ENCODE data around the gene FBLN1.

FBLN1 gene

DNA sequence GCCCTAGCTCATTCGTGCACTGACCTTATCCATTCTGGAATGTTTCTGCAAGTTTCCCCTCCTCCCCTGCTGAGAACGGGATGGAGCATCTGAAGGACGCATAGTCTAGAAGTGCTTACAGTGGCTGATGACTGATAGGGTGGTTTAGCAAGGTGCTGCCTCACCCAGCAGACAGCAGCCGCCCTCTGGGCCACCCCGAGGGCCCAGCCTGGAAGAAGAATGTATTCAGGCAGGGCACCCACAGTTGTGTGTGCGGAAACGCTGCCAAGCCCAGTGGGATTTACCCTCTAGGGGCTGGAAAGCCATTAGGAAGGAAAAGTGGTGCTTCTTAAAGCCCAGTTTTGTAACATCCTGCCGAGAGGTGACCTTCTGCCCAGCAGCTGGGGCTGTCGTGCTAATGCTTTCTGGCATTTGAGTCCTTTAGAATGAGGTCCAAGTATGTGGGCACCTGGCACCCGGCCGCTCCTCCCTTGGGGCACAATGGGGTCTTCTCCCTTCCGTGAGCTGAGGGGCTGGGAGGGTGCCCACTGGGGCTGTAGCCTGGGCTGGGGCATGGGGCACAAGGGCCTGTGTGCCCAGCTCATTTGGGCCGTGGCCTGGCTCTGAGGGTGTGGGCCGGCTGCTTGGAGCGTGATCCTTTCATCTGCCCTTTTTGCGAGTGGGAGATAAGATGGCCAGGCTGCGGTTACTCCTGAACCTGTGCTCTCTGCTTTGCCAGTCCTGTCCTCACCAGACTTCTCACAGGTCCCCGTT, 14.4 kb downstream of the FBLN1 start:
- H3K4me2 ChIP-seq (ENCODE audit: low read length): no peak overlapping the region
- H3K4me3 ChIP-seq (ENCODE audit: low read depth, low read length, poor library complexity, severe bottlenecking): no peak overlapping the region
- H3K4me1 ChIP-seq (ENCODE audit: insufficient read depth, low read length, severe bottlenecking): no peaks in the 10 kb centered on the region
- no peaks in the 10 kb centered on the region for H3K36me3 ChIP-seq (ENCODE audit: insufficient read depth, low read length)
- H3K9ac ChIP-seq (ENCODE audit: low read length): no peak overlapping the region
- H3F3A ChIP-seq (ENCODE audit: insufficient read depth, low read length): no peaks in the 10 kb centered on the region
- H3K27ac ChIP-seq (ENCODE audit: low read depth, low read length, poor library complexity, severe bottlenecking): no peak overlapping the region
- no peaks in the 10 kb centered on the region for H4K20me1 ChIP-seq (ENCODE audit: insufficient read depth, low read length)
- no peaks in the 10 kb centered on the region for H3K9me3 ChIP-seq (ENCODE audit: low read length)
- H3K27me3 ChIP-seq (ENCODE audit: insufficient read depth, low read length): peaks cover 11% of the 10 kb centered on the region
- H3K9me2 ChIP-seq (ENCODE audit: low read depth, low read length): no peaks in the 10 kb centered on the region
- TF ChIP-seq EZH2 (IDR thresholded peaks at IDR 0.05; ENCODE audit: borderline replicate concordance, low read length): no peak
- no peaks in the 10 kb centered on the region for H3K79me2 ChIP-seq (ENCODE audit: insufficient read depth, low read length)
- H2AFZ ChIP-seq (ENCODE audit: low read length): no peak overlapping the region

DNA sequence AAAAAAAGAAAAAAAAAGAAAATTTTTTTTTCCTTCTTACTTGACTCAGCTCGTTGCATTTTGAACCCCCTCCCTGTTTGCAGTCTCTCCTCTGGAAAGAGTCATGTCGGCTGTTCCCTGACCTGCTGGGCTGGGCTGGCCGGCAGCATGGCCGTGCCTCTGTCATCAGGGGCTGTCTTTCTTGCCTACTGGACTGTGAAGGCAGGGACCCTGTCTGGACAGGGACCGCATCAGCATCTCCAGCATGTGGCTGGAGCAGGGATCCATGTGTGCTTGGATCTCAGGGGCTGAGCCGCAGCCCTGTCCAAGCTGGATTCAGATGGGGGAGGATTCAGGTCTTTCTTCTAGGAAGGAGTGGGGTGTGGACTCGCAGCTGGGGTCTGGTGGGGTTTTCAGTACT, 15.5 kb downstream of the FBLN1 start:
- Histone ChIP-seq H3K36me3 (ENCODE audit: insufficient read depth, low read length) (no peaks in the 10 kb centered on the region), H3K4me3 (ENCODE audit: low read depth, low read length, poor library complexity, severe bottlenecking) (no peak overlapping the region), H3K4me1 (ENCODE audit: insufficient read depth, low read length, severe bottlenecking) (no peaks in the 10 kb centered on the region), H3K9me2 (ENCODE audit: low read depth, low read length) (no peaks in the 10 kb centered on the region), H3K4me2 (ENCODE audit: low read length) (no peak overlapping the region), H2AFZ (ENCODE audit: low read length) (no peak overlapping the region), H4K20me1 (ENCODE audit: insufficient read depth, low read length) (no peaks in the 10 kb centered on the region), H3K9ac (ENCODE audit: low read length) (no peak overlapping the region), H3K9me3 (ENCODE audit: low read length) (no peaks in the 10 kb centered on the region), H3F3A (ENCODE audit: insufficient read depth, low read length) (no peaks in the 10 kb centered on the region), H3K27me3 (ENCODE audit: insufficient read depth, low read length) (peaks cover 7% of the 10 kb centered on the region), H3K27ac (ENCODE audit: low read depth, low read length, poor library complexity, severe bottlenecking) (no peak overlapping the region), H3K79me2 (ENCODE audit: insufficient read depth, low read length) (no peaks in the 10 kb centered on the region)
- TF ChIP-seq EZH2 (IDR thresholded peaks at IDR 0.05; ENCODE audit: borderline replicate concordance, low read length) (no peak), CTCF (IDR thresholded peaks at IDR 0.05; ENCODE audit: low read length) (no peak)

GRCh38 chr22:45518580-45518991, 15.9 kb downstream of the FBLN1 start:
- Histone ChIP-seq H3K27ac (ENCODE audit: low read depth, low read length, poor library complexity, severe bottlenecking) (no peak overlapping the region), H3K4me2 (ENCODE audit: low read length) (no peak overlapping the region), H3F3A (ENCODE audit: insufficient read depth, low read length) (no peaks in the 10 kb centered on the region), H3K27me3 (ENCODE audit: insufficient read depth, low read length) (peaks cover 7% of the 10 kb centered on the region), H3K36me3 (ENCODE audit: insufficient read depth, low read length) (no peaks in the 10 kb centered on the region), H3K9me2 (ENCODE audit: low read depth, low read length) (no peaks in the 10 kb centered on the region), H3K4me1 (ENCODE audit: insufficient read depth, low read length, severe bottlenecking) (no peaks in the 10 kb centered on the region), H3K79me2 (ENCODE audit: insufficient read depth, low read length) (no peaks in the 10 kb centered on the region), H3K4me3 (ENCODE audit: low read depth, low read length, poor library complexity, severe bottlenecking) (no peak overlapping the region), H2AFZ (ENCODE audit: low read length) (no peak overlapping the region), H3K9ac (ENCODE audit: low read length) (no peak overlapping the region), H4K20me1 (ENCODE audit: insufficient read depth, low read length) (no peaks in the 10 kb centered on the region), H3K9me3 (ENCODE audit: low read length) (no peaks in the 10 kb centered on the region)
- TF ChIP-seq EZH2 (IDR thresholded peaks at IDR 0.05; ENCODE audit: borderline replicate concordance, low read length) (no peak), CTCF (IDR thresholded peaks at IDR 0.05; ENCODE audit: low read length) (no peak)

DNA sequence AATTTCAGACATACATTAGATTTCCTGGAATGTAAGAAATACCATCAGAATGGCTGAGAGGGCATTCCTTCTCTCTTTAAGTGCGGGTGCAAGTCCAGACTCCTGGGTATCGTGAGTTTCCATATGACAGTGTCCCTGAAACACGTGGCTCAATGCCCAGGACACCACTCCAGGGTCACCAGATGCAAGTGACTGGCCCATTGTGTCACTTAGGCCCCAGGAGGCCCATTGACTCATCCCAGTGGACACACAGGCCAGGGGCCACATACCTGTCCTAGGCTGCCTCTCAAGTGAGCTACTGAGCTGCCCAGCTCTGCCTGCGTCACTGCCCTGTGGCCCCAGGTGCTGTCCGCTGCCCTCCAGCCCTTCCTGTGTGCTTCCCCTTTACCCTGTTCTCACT, 18.5 kb downstream of the FBLN1 start:
- TF ChIP-seq CTCF (IDR thresholded peaks at IDR 0.05; ENCODE audit: low read length): no peak
- no peak for TF ChIP-seq EZH2 (IDR thresholded peaks at IDR 0.05; ENCODE audit: borderline replicate concordance, low read length)
- no peaks in the 10 kb centered on the region for H3K79me2 ChIP-seq (ENCODE audit: insufficient read depth, low read length)
- H3K9ac ChIP-seq (ENCODE audit: low read length): no peak overlapping the region
- no peaks in the 10 kb centered on the region for H3F3A ChIP-seq (ENCODE audit: insufficient read depth, low read length)
- H3K4me1 ChIP-seq (ENCODE audit: insufficient read depth, low read length, severe bottlenecking): no peaks in the 10 kb centered on the region
- no peaks in the 10 kb centered on the region for H4K20me1 ChIP-seq (ENCODE audit: insufficient read depth, low read length)
- H3K36me3 ChIP-seq (ENCODE audit: insufficient read depth, low read length): no peaks in the 10 kb centered on the region
- no peak overlapping the region for H2AFZ ChIP-seq (ENCODE audit: low read length)
- no peak overlapping the region for H3K4me2 ChIP-seq (ENCODE audit: low read length)
- no peaks in the 10 kb centered on the region for H3K9me3 ChIP-seq (ENCODE audit: low read length)
- no peak overlapping the region for H3K4me3 ChIP-seq (ENCODE audit: low read depth, low read length, poor library complexity, severe bottlenecking)
- no peaks in the 10 kb centered on the region; the same call in 1 of the 2 replicates for H3K27me3 ChIP-seq (ENCODE audit: insufficient read depth, low read length)
- H3K27ac ChIP-seq (ENCODE audit: low read depth, low read length, poor library complexity, severe bottlenecking): no peak overlapping the region
- no peaks in the 10 kb centered on the region for H3K9me2 ChIP-seq (ENCODE audit: low read depth, low read length)

Measured in OCI-LY1 (cell line).